Retinal pigment epithelial cell (primary cell): Measurements from ENCODE around the gene SLC25A24.
"Not testable (repeated sequence)": the region's sequence is repeated elsewhere in the genome, so short reads cannot be mapped to it uniquely, and the experiment has no call there.

Source experiments
- DNase-seq: peaks from one replicate; pipeline ENCODE4 v3.0.0-alpha.2; 2010; ENCODE audit warnings: low read depth
- H3K4me3 ChIP-seq: 2 replicates; pipeline ENCODE4 v1.5.1; 2011; ENCODE audit warnings: mild to moderate bottlenecking, low read length, control low read depth, moderate library complexity
- TF ChIP-seq, protein P1 (sequence below): conservative IDR thresholded peaks from 2 replicates; pipeline ENCODE4 v1.5.1; 2011; ENCODE audit warnings: low read depth, low read length, control low read depth, inconsistent platforms

SLC25A24 gene

GRCh38 chr1:108214641-108215465, 14.7 kb upstream of the SLC25A24 start:
- not testable (repeated sequence) for DNase-seq, H3K4me3 ChIP-seq
- TF ChIP-seq, protein P1, sequence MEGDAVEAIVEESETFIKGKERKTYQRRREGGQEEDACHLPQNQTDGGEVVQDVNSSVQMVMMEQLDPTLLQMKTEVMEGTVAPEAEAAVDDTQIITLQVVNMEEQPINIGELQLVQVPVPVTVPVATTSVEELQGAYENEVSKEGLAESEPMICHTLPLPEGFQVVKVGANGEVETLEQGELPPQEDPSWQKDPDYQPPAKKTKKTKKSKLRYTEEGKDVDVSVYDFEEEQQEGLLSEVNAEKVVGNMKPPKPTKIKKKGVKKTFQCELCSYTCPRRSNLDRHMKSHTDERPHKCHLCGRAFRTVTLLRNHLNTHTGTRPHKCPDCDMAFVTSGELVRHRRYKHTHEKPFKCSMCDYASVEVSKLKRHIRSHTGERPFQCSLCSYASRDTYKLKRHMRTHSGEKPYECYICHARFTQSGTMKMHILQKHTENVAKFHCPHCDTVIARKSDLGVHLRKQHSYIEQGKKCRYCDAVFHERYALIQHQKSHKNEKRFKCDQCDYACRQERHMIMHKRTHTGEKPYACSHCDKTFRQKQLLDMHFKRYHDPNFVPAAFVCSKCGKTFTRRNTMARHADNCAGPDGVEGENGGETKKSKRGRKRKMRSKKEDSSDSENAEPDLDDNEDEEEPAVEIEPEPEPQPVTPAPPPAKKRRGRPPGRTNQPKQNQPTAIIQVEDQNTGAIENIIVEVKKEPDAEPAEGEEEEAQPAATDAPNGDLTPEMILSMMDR: peak; percentile 48

- no peak for DNase-seq
- TF ChIP-seq, protein P1: no peak
- H3K4me3 ChIP-seq: no peak overlapping the region
Measured at GRCh38 chr1:108211014-108211413, 10.9 kb upstream of the SLC25A24 start.

DNA sequence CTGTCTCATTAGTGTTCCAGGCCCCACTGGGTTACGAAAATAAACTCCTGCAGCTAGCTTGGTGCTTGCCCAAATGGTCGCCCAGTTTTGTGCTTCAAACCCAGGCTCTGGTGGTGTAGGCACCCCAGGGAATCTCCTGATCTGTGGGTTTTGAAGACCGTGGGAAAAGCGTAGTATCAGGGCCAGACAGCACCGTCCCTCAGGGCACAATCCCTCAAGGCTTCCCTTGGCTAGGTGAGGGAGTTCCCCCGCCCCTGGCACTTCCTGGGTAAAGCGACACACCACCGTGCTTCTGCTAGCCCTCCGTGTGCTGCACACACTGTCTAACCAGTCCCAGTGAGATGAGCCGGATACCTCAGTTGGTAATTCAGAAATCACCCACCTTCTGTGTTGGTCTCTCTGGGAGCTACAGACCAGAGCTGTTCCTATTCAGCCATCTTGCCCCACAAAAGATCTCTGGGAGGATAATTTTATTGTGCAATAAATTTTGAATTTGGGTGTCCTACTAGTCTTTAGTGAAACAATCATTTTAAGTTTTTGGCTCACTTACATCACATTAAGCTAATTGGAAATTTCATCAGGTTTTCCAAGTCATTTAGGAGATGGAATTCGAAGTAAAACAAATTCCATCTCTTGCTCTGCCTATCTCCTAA, 9.4 kb upstream of the SLC25A24 start:
- TF ChIP-seq, protein P1: no peak
- DNase-seq: no peak
- no peak overlapping the region for H3K4me3 ChIP-seq

DNA sequence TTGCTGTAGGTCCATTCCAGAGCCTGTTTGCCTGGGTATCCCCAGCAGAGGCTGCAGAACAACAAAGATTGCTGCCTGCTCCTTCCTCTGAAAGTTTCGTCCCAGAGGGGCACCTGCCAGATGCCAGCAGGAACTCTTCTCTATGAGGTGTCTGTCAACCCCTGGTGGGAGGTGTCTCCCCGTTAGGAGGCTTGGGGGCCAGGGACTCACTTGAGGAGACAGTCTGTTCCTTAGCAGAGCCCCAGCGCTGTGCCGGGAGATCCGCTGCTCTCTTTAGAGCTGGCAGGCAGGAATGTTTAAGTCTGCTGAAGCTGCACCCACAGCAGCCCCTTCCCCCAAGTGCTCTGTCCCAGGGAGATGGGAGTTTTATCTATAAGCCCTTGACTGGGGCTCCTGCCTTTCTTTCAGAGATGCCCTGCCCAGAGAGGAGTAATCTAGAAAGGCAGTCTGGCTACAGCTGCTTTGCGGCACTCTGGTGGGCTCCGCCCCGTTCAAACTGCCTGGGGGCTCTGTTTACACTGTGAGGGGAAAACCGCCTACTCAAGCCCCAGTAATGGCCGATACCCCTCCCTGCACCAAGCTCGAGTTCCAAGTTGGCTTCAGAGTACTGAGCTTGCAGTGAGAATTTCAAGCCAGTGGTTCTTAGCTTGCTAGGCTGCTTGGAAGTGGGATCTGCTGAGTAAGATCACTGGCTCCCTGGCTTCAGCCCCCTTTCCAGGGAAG, 8.7 kb upstream of the SLC25A24 start:
- TF ChIP-seq, protein P1: no peak
- no peak overlapping the region for H3K4me3 ChIP-seq
- no peak for DNase-seq

GRCh38 chr1:108203582-108203981, 3.4 kb upstream of the SLC25A24 start:
- DNase-seq, H3K4me3 ChIP-seq: not testable (repeated sequence)

DNA sequence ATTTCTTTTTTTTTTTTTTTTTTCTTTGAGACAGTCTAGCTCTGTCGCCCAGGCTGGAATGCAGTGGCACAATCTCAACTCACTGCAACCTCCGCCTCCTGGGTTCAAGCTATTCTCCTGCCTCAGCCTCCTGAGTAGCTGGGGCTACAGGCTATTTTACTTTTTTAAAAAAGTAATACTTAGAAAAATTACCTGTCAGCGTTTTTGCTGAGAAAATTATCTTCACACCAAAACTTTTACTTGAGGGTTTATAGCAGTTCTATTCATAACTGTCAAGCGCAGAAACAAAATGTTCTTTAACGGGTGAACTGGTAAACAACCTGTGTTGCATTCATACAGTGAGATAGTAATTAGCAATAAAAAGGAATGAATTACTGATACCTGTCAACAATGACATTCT, 1.5 kb upstream of the SLC25A24 start:
- TF ChIP-seq, protein P1: no peak
- no peak for DNase-seq
- H3K4me3 ChIP-seq: no peak overlapping the region

- peak overlapping the region; percentile 81 for H3K4me3 ChIP-seq
- DNase-seq: peak; percentile 78
- TF ChIP-seq, protein P1: peak; percentile 47
Measured at GRCh38 chr1:108200687-108201051, 526 bp upstream of the SLC25A24 start.
